H9 (cell line): ENCODE measurements around the gene HK3. TPM values are rescaled to one million over a fixed set of nuclear protein-coding genes. Genes with fewer than 3 reads are reported as not detected.

Source experiments
- DNase-seq: peaks from one replicate; pipeline ENCODE4 v3.0.0-alpha.2; 2017
- H2AFZ ChIP-seq: one replicate; pipeline ENCODE4 v1.6.1; 2013; ENCODE audit warnings: mild to moderate bottlenecking, low read length, control low read depth, moderate library complexity
- H2AK5ac ChIP-seq: 2 replicates; pipeline ENCODE4 v1.6.1; 2013; ENCODE audit warnings: low read length, control low read depth, mixed read lengths; ENCODE audit not compliant: insufficient read length
- H2BK120ac ChIP-seq: one replicate; pipeline ENCODE4 v1.6.1; 2013; ENCODE audit warnings: low read depth, mild to moderate bottlenecking, low read length, control low read depth, inconsistent platforms; ENCODE audit not compliant: poor library complexity, severe bottlenecking
- H2BK12ac ChIP-seq: 2 replicates; pipeline ENCODE4 v1.6.1; 2013; ENCODE audit warnings: low read length, control low read depth, mixed read lengths, low read depth; ENCODE audit not compliant: insufficient read length
- H2BK15ac ChIP-seq: 2 replicates; pipeline ENCODE4 v1.6.1; 2013; ENCODE audit warnings: low read depth, low read length, control low read depth
- H2BK20ac ChIP-seq: one replicate; pipeline ENCODE4 v1.6.1; 2013; ENCODE audit warnings: low read depth, mild to moderate bottlenecking, low read length, control low read depth, inconsistent platforms; ENCODE audit not compliant: poor library complexity, severe bottlenecking
- H2BK5ac ChIP-seq: 2 replicates; pipeline ENCODE4 v1.6.1; 2013; ENCODE audit warnings: low read length, control low read depth, mixed read lengths; ENCODE audit not compliant: insufficient read length
- H3K14ac ChIP-seq: 2 replicates; pipeline ENCODE4 v1.6.1; 2013; ENCODE audit warnings: low read length, control low read depth; ENCODE audit not compliant: insufficient read depth
- H3K18ac ChIP-seq: 2 replicates; pipeline ENCODE4 v1.6.1; 2013; ENCODE audit warnings: low read depth, mild to moderate bottlenecking, mixed read lengths, low read length, control low read depth; ENCODE audit not compliant: insufficient read length
- H3K23ac ChIP-seq: 2 replicates; pipeline ENCODE4 v1.6.1; 2013; ENCODE audit warnings: low read length, control low read depth, mixed read lengths, low read depth; ENCODE audit not compliant: insufficient read length
- H3K23me2 ChIP-seq: 2 replicates; pipeline ENCODE4 v1.6.1; 2013; ENCODE audit warnings: low read depth, mild to moderate bottlenecking, mixed read lengths, low read length, control low read depth; ENCODE audit not compliant: insufficient read length, poor library complexity, severe bottlenecking
- H3K27ac ChIP-seq: 2 replicates; pipeline ENCODE4 v1.5.1; 2013; ENCODE audit warnings: low read length, control low read depth, mixed read lengths, low read depth; ENCODE audit not compliant: insufficient read length
- H3K27me3 ChIP-seq: 2 replicates; pipeline ENCODE4 v1.6.1; 2013; ENCODE audit warnings: low read length, control low read depth, inconsistent platforms; ENCODE audit not compliant: insufficient read depth
- H3K4ac ChIP-seq: 2 replicates; pipeline ENCODE4 v1.6.1; 2013; ENCODE audit warnings: low read depth, mild to moderate bottlenecking, control low read depth, inconsistent platforms, low read length, moderate library complexity
- H3K4me1 ChIP-seq: 2 replicates; pipeline ENCODE4 v1.6.1; 2013; ENCODE audit warnings: low read length, control low read depth, inconsistent platforms; ENCODE audit not compliant: insufficient read depth
- H3K4me2 ChIP-seq: 2 replicates; pipeline ENCODE4 v1.6.1; 2013; ENCODE audit warnings: low read length, control low read depth, mixed read lengths; ENCODE audit not compliant: insufficient read length, insufficient read depth
- H3K56ac ChIP-seq: 2 replicates; pipeline ENCODE4 v1.6.1; 2013; ENCODE audit warnings: low read depth, mild to moderate bottlenecking, mixed read lengths, low read length, control low read depth; ENCODE audit not compliant: insufficient read length
- H3K79me1 ChIP-seq: 2 replicates; pipeline ENCODE4 v1.6.1; 2013; ENCODE audit warnings: low read depth, mild to moderate bottlenecking, moderate library complexity, low read length, control low read depth, inconsistent platforms; ENCODE audit not compliant: insufficient read depth, poor library complexity, severe bottlenecking
- H3K79me2 ChIP-seq: 2 replicates; pipeline ENCODE4 v1.6.1; 2013; ENCODE audit warnings: low read length, control low read depth, inconsistent platforms; ENCODE audit not compliant: insufficient read depth
- H3K9ac ChIP-seq: 2 replicates; pipeline ENCODE4 v1.6.1; 2013; ENCODE audit warnings: low read length, control low read depth, mixed read lengths; ENCODE audit not compliant: insufficient read length; ENCODE audit errors: extremely low read depth
- H3K9me3 ChIP-seq: one replicate; pipeline ENCODE4 v1.6.1; 2013; ENCODE audit warnings: low read depth, low read length, inconsistent platforms; ENCODE audit not compliant: control insufficient read depth
- H3T11ph ChIP-seq: one replicate; pipeline ENCODE4 v1.6.1; 2013; ENCODE audit warnings: mild to moderate bottlenecking, low read length, control low read depth, inconsistent platforms
- H4K20me1 ChIP-seq: one replicate; pipeline ENCODE4 v1.6.1; 2013; ENCODE audit not compliant: control insufficient read depth, insufficient read length, insufficient read depth
- H4K5ac ChIP-seq: 2 replicates; pipeline ENCODE4 v1.6.1; 2013; ENCODE audit warnings: low read depth, mild to moderate bottlenecking, mixed read lengths, low read length, control low read depth; ENCODE audit not compliant: insufficient read length
- H4K8ac ChIP-seq: replicated peaks from 2 replicates; pipeline ENCODE4 v1.6.1; 2013; ENCODE audit warnings: low read length, control low read depth, mixed read lengths, low read depth; ENCODE audit not compliant: insufficient read length
- H4K91ac ChIP-seq: 2 replicates; pipeline ENCODE4 v1.6.1; 2013; ENCODE audit warnings: low read depth, mild to moderate bottlenecking, moderate library complexity, mixed read lengths, low read length, control low read depth; ENCODE audit not compliant: insufficient read length
- H3K27ac Mint-ChIP-seq, 3 experiments: 2 replicates in 2 of 3; 3 replicates in 1 of 3; pipeline ENCODE4 v1.8.0; 2020 to 2021; ENCODE audit warnings: mixed read lengths in 3 of 3, mild to moderate bottlenecking in 1 of 3, moderate library complexity in 1 of 3
- H3K27me3 Mint-ChIP-seq: 2 replicates; pipeline ENCODE4 v1.8.0; 2021; ENCODE audit warnings: low read depth, mild to moderate bottlenecking, moderate library complexity, mixed read lengths
- H3K36me3 Mint-ChIP-seq, 3 experiments: 2 replicates in 2 of 3; 3 replicates in 1 of 3; pipeline ENCODE4 v1.8.0; 2020 to 2021; ENCODE audit warnings: low read depth in 3 of 3, mixed read lengths in 3 of 3; ENCODE audit not compliant: insufficient read depth in 1 of 3
- H3K4me1 Mint-ChIP-seq, 2 experiments: 2 replicates each; pipeline ENCODE4 v1.8.0; 2020; ENCODE audit warnings: mixed read lengths in 2 of 2
- H3K4me3 Mint-ChIP-seq, 2 experiments: 2 replicates in 1 of 2; 3 replicates in 1 of 2; pipeline ENCODE4 v1.8.0; 2020 to 2021; ENCODE audit warnings: mild to moderate bottlenecking in 2 of 2, mixed read lengths in 2 of 2, moderate library complexity in 1 of 2
- H3K9me3 Mint-ChIP-seq, 2 experiments: 2 replicates in 1 of 2; 3 replicates in 1 of 2; pipeline ENCODE4 v1.8.0; 2020; ENCODE audit warnings: mild to moderate bottlenecking in 2 of 2, mixed read lengths in 2 of 2, moderate library complexity in 1 of 2
- WGBS: extraction: QIAGEN DNeasy Blood & Tissue Kit; methylation state at CpG from one replicate; pipeline ENCODE4 v1.1.7; 2013; ENCODE audit warnings: missing lambda C conversion rate, low lambda C conversion rate, mixed read lengths; ENCODE audit not compliant: insufficient read length; ENCODE audit errors: extremely low coverage; 5-methylcytosine and 5-hydroxymethylcytosine counted together
- total RNA-seq: library from RNA; stranded (reverse); gene quantifications from 2 replicates; pipeline ENCODE4 v1.2.1, GENCODE V29; 2021
- TF ChIP-seq, protein P1 (sequence below): fragments of 200-600 bp; sonication (generic); conservative IDR thresholded peaks from 3 replicates; pipeline ENCODE4 v1.8.0; 2021; ENCODE audit warnings: antibody characterized with exemption, mild to moderate bottlenecking

Gene HK3
- total RNA-seq, 1 experiment from 2014 or later, result not detected

GRCh38 chr5:176860381-176860780, 38.8 kb downstream of the HK3 start:
- Histone ChIP-seq H3K79me1 (no peaks in the 10 kb centered on the region), H3K4ac (no peak overlapping the region), H3K27me3 (no peaks in the 10 kb centered on the region), H3K79me2 (no peaks in the 10 kb centered on the region), H3K14ac (no peak overlapping the region; the same call in 1 of the 2 replicates), H4K5ac (no peak overlapping the region), H3K4me2 (no peak overlapping the region), H3K27ac (no peak overlapping the region), H3K18ac (no peak overlapping the region), H3T11ph (no peak overlapping the region), H2BK5ac (no peak overlapping the region), H3K56ac (no peak overlapping the region), H3K23me2 (no peaks in the 10 kb centered on the region), H3K23ac (no peak overlapping the region), H3K9me3 (no peaks in the 10 kb centered on the region), H4K8ac (no peak overlapping the region), H3K9ac (no peak overlapping the region), H2AK5ac (no peak overlapping the region), H2BK20ac (no peak overlapping the region), H4K20me1 (no peaks in the 10 kb centered on the region), H3K4me1 (peaks cover 4% of the 10 kb centered on the region; the same call in 1 of the 2 replicates), H2BK120ac (no peak overlapping the region), H2BK15ac (no peak overlapping the region), H4K91ac (no peak overlapping the region), H2AFZ (no peak overlapping the region), H2BK12ac (no peak overlapping the region)
- H3K27ac Mint-ChIP-seq, result no peak overlapping the region
- no peak overlapping the region for H3K4me3 Mint-ChIP-seq
- H3K9me3 Mint-ChIP-seq, result no peaks in the 10 kb centered on the region
- DNase-seq, result no peak
- no peaks in the 10 kb centered on the region for H3K36me3 Mint-ChIP-seq
- no CpG with 5 or more reads among the region's 11 CpGs for WGBS
- peaks cover 2% of the 10 kb centered on the region; the same call in 1 of the 2 replicates for H3K27me3 Mint-ChIP-seq
- H3K4me1 Mint-ChIP-seq, result peaks cover 9 to 28% of the 10 kb centered on the region in 2 experiments
- TF ChIP-seq, protein P1, sequence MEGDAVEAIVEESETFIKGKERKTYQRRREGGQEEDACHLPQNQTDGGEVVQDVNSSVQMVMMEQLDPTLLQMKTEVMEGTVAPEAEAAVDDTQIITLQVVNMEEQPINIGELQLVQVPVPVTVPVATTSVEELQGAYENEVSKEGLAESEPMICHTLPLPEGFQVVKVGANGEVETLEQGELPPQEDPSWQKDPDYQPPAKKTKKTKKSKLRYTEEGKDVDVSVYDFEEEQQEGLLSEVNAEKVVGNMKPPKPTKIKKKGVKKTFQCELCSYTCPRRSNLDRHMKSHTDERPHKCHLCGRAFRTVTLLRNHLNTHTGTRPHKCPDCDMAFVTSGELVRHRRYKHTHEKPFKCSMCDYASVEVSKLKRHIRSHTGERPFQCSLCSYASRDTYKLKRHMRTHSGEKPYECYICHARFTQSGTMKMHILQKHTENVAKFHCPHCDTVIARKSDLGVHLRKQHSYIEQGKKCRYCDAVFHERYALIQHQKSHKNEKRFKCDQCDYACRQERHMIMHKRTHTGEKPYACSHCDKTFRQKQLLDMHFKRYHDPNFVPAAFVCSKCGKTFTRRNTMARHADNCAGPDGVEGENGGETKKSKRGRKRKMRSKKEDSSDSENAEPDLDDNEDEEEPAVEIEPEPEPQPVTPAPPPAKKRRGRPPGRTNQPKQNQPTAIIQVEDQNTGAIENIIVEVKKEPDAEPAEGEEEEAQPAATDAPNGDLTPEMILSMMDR, result no peak
